SK-N-SH (cell line): Measurements from ENCODE around the gene RTN4RL2. TPM values are rescaled to one million over a fixed set of nuclear protein-coding genes. Genes with fewer than 3 reads are reported as not detected.
A peak's percentile ranks its signal among the peaks of the same experiment; 100 is the strongest.

Source experiments
- CTCF ChIA-PET: fragments of 300-600, 350-600 bp; formaldehyde crosslinking; extraction: SDS; loops from one replicate; lab custom pipeline; 2021; lab: Yijun Ruan, JAX
- POLR2A ChIA-PET: fragments of 350-600 bp; sonication (Branson Sonifier 250); formaldehyde crosslinking; extraction: SDS; loops from one replicate; lab custom pipeline; 2020; ENCODE audit warnings: antibody characterized with exemption, inconsistent platforms; lab: Yijun Ruan, JAX
- DNase-seq: peaks from one replicate; pipeline ENCODE4 v3.0.0; 2012
- H2AFZ ChIP-seq: fragments of 200-600 bp; sonication (generic); 2 replicates; pipeline ENCODE4 v1.8.1; 2016; ENCODE audit warnings: antibody characterized with exemption, mild to moderate bottlenecking, low read depth
- H3F3A ChIP-seq: fragments of 200-600 bp; sonication (generic); replicated peaks from 2 replicates; pipeline ENCODE3; 2016; ENCODE audit warnings: antibody characterized with exemption, mild to moderate bottlenecking; ENCODE audit not compliant: insufficient read depth
- H3K27ac ChIP-seq, 2 experiments: fragments of 200-500 bp in 1 of 2; fragments of 200-600 bp in 1 of 2; sonication (Bioruptor generic) in 1 of 2; sonication (generic), shearing (Covaris generic) in 1 of 2; 2 replicates each; pipeline versions ENCODE4 v1.5.1 to v1.6.1; 2014 to 2016; ENCODE audit warnings: low read depth in 2 of 2, inconsistent platforms in 1 of 2, low read length in 1 of 2, mild to moderate bottlenecking in 1 of 2, mixed read lengths in 1 of 2
- H3K27me3 ChIP-seq: fragments of 200-600 bp; sonication (generic), shearing (Covaris generic); 2 replicates; pipeline ENCODE4 v1.6.1; 2016; ENCODE audit warnings: mixed run types; ENCODE audit not compliant: insufficient read depth
- H3K36me3 ChIP-seq, 2 experiments: fragments of 200-500 bp in 1 of 2; fragments of 200-600 bp in 1 of 2; sonication (Bioruptor generic) in 1 of 2; sonication (generic) in 1 of 2; replicated peaks in 1 of 2; 2 replicates each; pipeline versions ENCODE3 to v1.5.1; 2014 to 2016; ENCODE audit warnings: low read length in 1 of 2, mild to moderate bottlenecking in 1 of 2; ENCODE audit not compliant: insufficient read depth in 2 of 2, control insufficient read depth in 1 of 2
- H3K4me1 ChIP-seq, 2 experiments: fragments of 200-500 bp in 1 of 2; fragments of 200-600 bp in 1 of 2; sonication (Bioruptor generic) in 1 of 2; sonication (generic), shearing (Covaris generic) in 1 of 2; 2 replicates each; pipeline versions ENCODE4 v1.5.1 to v1.6.1; 2014 to 2016; ENCODE audit warnings: low read depth in 1 of 2, low read length in 1 of 2, mixed run types in 1 of 2; ENCODE audit not compliant: insufficient read depth in 2 of 2, control insufficient read depth in 1 of 2
- H3K4me2 ChIP-seq: fragments of 200-600 bp; sonication (generic), shearing (Covaris generic); 2 replicates; pipeline ENCODE4 v1.6.1; 2017; ENCODE audit warnings: mixed run types
- H3K4me3 ChIP-seq, 2 experiments: fragments of 200-500 bp in 1 of 2; fragments of 200-600 bp in 1 of 2; sonication (Bioruptor generic) in 1 of 2; sonication (generic), shearing (Covaris generic) in 1 of 2; 2 replicates each; pipeline versions ENCODE4 v1.5.1 to v1.8.1; 2014 to 2016; ENCODE audit warnings: low read depth in 2 of 2, inconsistent platforms in 1 of 2, low read length in 1 of 2, mild to moderate bottlenecking in 1 of 2, mixed read lengths in 1 of 2, moderate library complexity in 1 of 2
- H3K79me2 ChIP-seq: fragments of 200-600 bp; sonication (generic); 2 replicates; pipeline ENCODE4 v1.8.1; 2017; ENCODE audit warnings: mild to moderate bottlenecking; ENCODE audit not compliant: insufficient read depth
- H3K9ac ChIP-seq: fragments of 200-600 bp; sonication (generic); 2 replicates; pipeline ENCODE4 v1.6.1; 2017; ENCODE audit warnings: mixed run types
- H3K9me2 ChIP-seq: fragments of 200-600 bp; sonication (generic); 2 replicates; pipeline ENCODE4 v1.6.1; 2017; ENCODE audit warnings: mixed run types
- H3K9me3 ChIP-seq: fragments of 200-600 bp; sonication (generic); 2 replicates; pipeline ENCODE4 v1.6.1; 2017; ENCODE audit warnings: mixed run types, mild to moderate bottlenecking, moderate library complexity
- H4K20me1 ChIP-seq: fragments of 200-600 bp; sonication (generic); 2 replicates; pipeline ENCODE4 v1.6.1; 2017; ENCODE audit warnings: mild to moderate bottlenecking, mixed run types; ENCODE audit not compliant: insufficient read depth
- CHD2 ChIP-seq: fragments of 150-350 bp; IDR thresholded peaks from 2 replicates; pipeline ENCODE4 v1.6.1; 2018; ENCODE audit warnings: low read length; ENCODE audit not compliant: partially characterized antibody
- EP300 ChIP-seq, 2 experiments: IDR thresholded peaks; 2 replicates each; pipeline versions ENCODE4 v1.4.0 to v1.6.1; 2012; ENCODE audit warnings: borderline replicate concordance in 1 of 2, low read depth in 1 of 2, low read length in 1 of 2
- EZH2phosphoT487 ChIP-seq: fragments of 200-600 bp; sonication (generic); IDR thresholded peaks from 2 replicates; pipeline ENCODE4 v1.6.1; 2017; ENCODE audit warnings: low read depth, mixed run types, mild to moderate bottlenecking, antibody characterized with exemption, moderate library complexity, borderline replicate concordance
- FOSL2 ChIP-seq: IDR thresholded peaks from 2 replicates; pipeline ENCODE4 v1.4.0; 2012; ENCODE audit warnings: low read depth, mild to moderate bottlenecking, moderate library complexity, borderline replicate concordance
- FOXM1 ChIP-seq: IDR thresholded peaks from 2 replicates; pipeline ENCODE4 v1.4.0; 2012; ENCODE audit warnings: low read depth, mild to moderate bottlenecking
- JUND ChIP-seq: IDR thresholded peaks from 2 replicates; pipeline ENCODE4 v1.4.0; 2012
- NFIC ChIP-seq: IDR thresholded peaks from 2 replicates; pipeline ENCODE4 v1.4.0; 2012; ENCODE audit warnings: borderline replicate concordance
- NRF1 ChIP-seq: IDR thresholded peaks from 2 replicates; pipeline ENCODE4 v1.6.1; 2012; ENCODE audit warnings: low read depth, mild to moderate bottlenecking, low read length
- PBX3 ChIP-seq: IDR thresholded peaks from 2 replicates; pipeline ENCODE4; 2012
- RAD21 ChIP-seq: IDR thresholded peaks from 2 replicates; pipeline ENCODE4 v1.6.1; 2012; ENCODE audit warnings: mild to moderate bottlenecking, low read length
- RCOR1 ChIP-seq: fragments of 150-350 bp; IDR thresholded peaks from 2 replicates; pipeline ENCODE4 v1.6.1; 2017; ENCODE audit warnings: antibody characterized with exemption, low read length
- SMC3 ChIP-seq: IDR thresholded peaks from 2 replicates; pipeline ENCODE4 v1.6.1; 2012; ENCODE audit warnings: low read depth, low read length, improper control_type of control experiment
- TCF12 ChIP-seq: IDR thresholded peaks from 2 replicates; pipeline ENCODE4 v1.4.0; 2012
- USF1 ChIP-seq: IDR thresholded peaks from 2 replicates; pipeline ENCODE4 v1.4.0; 2012; ENCODE audit warnings: low read depth, borderline replicate concordance
- YY1 ChIP-seq: IDR thresholded peaks from 2 replicates; pipeline ENCODE4 v1.4.0; 2012; ENCODE audit warnings: low read depth, mild to moderate bottlenecking
- WGBS: methylation state at CpG from one replicate; pipeline ENCODE4 v1.1.6; 2017; ENCODE audit warnings: low lambda C conversion rate; 5-methylcytosine and 5-hydroxymethylcytosine counted together
- polyA plus RNA-seq, 3 experiments: library from polyadenylated mRNA; depleted of rRNA; stranded (reverse); fragments of >200 nt; gene quantifications; 2 replicates each; pipeline ENCODE4 v1.2.3, GENCODE V29; 2012
- TF ChIP-seq, protein P1 (sequence below): IDR thresholded peaks from 2 replicates; pipeline ENCODE4 v1.4.0; 2012; ENCODE audit warnings: low read depth, borderline replicate concordance
- TF ChIP-seq, protein P2 (sequence below): IDR thresholded peaks from 2 replicates; pipeline ENCODE4 v1.4.0; 2012; ENCODE audit warnings: low read depth

RTN4RL2 gene
- polyA plus RNA-seq, 1 of the 3 experiments (the other 2 are of a cell fraction), result 0.30 TPM

DNA sequence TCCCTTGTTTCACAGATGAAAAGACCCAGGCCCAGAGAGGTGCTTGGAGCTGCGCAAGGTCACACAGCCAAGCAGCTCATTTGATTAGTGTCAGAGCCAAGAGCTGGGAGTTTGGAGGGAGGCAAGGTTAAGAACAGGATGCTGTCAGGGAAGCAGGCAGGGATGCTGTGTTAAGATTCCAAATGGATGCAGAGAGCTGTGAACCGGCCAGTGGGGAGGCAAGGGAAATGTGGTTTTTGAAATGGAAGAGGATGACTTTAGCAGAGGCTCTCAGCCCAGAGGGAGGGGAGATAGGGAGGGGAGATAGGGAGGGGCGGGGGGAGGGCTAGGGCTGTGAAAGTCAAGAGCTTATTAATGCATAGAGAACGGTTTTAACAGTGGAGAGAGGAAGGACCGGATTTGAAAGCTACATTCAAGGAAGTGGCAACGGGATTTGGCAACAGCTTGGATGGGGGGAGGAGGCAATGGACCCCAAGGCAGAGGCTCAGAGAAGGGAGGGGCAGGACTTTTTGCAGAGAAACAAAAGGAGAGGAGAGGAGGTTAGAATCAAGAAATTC, 13.0 kb downstream of the RTN4RL2 start:
- H2AFZ ChIP-seq, result no peak overlapping the region
- no peak overlapping the region for H3K9ac ChIP-seq
- H3K9me3 ChIP-seq, result no peaks in the 10 kb centered on the region
- H3K4me2 ChIP-seq, result no peak overlapping the region
- H3K4me1 ChIP-seq, result peaks cover 0 to 8% of the 10 kb centered on the region in 2 experiments; a peak in 1 of 4 replicates
- 0 out of 2 replicates have a peak, but pooled peaks cover 4% of the 10 kb centered on the region for H3K27me3 ChIP-seq
- no peaks in the 10 kb centered on the region for H3F3A ChIP-seq
- no peaks in the 10 kb centered on the region for H4K20me1 ChIP-seq
- ChIA-PET POLR2A (no interaction called here), CTCF (interaction anchor here (1.2 to 6.4 kb wide), 8 partner anchors 9 to 175 kb away, joined by 3 to 38 read pairs (median 14); partner anchors contain the start of genes RTN4RL2 and UBE2L6)
- no peaks in the 10 kb centered on the region for H3K9me2 ChIP-seq
- no peaks in the 10 kb centered on the region for H3K79me2 ChIP-seq
- H3K4me3 ChIP-seq, result no peak overlapping the region
- WGBS, result 61% methylated on average over 6 of the region's 6 CpGs
- no peak overlapping the region for H3K27ac ChIP-seq
- no peaks in the 10 kb centered on the region for H3K36me3 ChIP-seq
- DNase-seq, result peak; percentile 45
- no peak for TF ChIP-seq RCOR1
- TF ChIP-seq CHD2, result no peak
- TF ChIP-seq RAD21, result no peak
- TF ChIP-seq, protein P1, sequence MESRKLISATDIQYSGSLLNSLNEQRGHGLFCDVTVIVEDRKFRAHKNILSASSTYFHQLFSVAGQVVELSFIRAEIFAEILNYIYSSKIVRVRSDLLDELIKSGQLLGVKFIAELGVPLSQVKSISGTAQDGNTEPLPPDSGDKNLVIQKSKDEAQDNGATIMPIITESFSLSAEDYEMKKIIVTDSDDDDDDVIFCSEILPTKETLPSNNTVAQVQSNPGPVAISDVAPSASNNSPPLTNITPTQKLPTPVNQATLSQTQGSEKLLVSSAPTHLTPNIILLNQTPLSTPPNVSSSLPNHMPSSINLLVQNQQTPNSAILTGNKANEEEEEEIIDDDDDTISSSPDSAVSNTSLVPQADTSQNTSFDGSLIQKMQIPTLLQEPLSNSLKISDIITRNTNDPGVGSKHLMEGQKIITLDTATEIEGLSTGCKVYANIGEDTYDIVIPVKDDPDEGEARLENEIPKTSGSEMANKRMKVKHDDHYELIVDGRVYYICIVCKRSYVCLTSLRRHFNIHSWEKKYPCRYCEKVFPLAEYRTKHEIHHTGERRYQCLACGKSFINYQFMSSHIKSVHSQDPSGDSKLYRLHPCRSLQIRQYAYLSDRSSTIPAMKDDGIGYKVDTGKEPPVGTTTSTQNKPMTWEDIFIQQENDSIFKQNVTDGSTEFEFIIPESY, result no peak
- no peak for TF ChIP-seq TCF12
- TF ChIP-seq EZH2phosphoT487, result no peak
- TF ChIP-seq USF1, result no peak
- no peak for TF ChIP-seq NFIC
- TF ChIP-seq, protein P2, sequence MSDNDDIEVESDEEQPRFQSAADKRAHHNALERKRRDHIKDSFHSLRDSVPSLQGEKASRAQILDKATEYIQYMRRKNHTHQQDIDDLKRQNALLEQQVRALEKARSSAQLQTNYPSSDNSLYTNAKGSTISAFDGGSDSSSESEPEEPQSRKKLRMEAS, result no peak
- TF ChIP-seq PBX3, result no peak
- TF ChIP-seq FOSL2, result no peak
- TF ChIP-seq SMC3, result no peak
- TF ChIP-seq NRF1, result no peak
- no peak for TF ChIP-seq YY1
- TF ChIP-seq EP300 (IDR thresholded peaks at IDR 0.05; ENCODE audit: borderline replicate concordance in 1 of 2, low read depth in 1 of 2, low read length in 1 of 2), result no peak
- TF ChIP-seq FOXM1, result no peak
- no peak for TF ChIP-seq JUND
